Esophagus mucosa (tissue), 1 donor: ENCODE measurements around the gene AHSG. TPM values are rescaled to one million over a fixed set of nuclear protein-coding genes. Genes with fewer than 3 reads are reported as not detected.
A peak's percentile ranks its signal among the peaks of the same experiment; 100 is the strongest.

Experiments
- ATAC-seq: fragments of 200-7000 bp; cut with Tn5 transposase; one replicate; pipeline ENCODE4 v1.9.1; 2020
- total RNA-seq: library from RNA; stranded (reverse); gene quantifications from one replicate; pipeline ENCODE4 v1.2.4, GENCODE V29; 2023
- donor health status: DM: yes; HTN: yes; CAD: no.

The AHSG gene
- total RNA-seq, 1 donor from 2014 or later, result not detected

DNA sequence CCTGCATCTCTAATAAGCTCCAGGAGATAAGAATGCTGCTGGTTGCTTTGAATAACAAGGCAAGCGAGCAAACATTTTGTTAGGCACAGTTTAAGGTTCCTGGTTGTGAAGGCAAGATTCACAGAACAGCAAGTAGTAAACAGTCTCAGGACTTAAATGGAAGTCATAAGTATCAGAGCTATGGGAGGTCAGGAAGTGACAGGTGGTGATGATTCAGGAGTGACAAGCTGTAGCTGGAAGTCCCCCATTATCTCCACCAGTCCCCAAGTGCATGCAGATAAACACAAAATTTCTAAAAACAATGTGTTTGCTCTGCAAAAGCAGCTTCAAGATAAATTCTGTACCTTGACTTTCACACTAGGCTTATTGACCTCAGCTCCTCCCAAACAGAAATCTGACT lies 30.6 kb downstream of the AHSG start:
- ATAC-seq, result no peak

DNA sequence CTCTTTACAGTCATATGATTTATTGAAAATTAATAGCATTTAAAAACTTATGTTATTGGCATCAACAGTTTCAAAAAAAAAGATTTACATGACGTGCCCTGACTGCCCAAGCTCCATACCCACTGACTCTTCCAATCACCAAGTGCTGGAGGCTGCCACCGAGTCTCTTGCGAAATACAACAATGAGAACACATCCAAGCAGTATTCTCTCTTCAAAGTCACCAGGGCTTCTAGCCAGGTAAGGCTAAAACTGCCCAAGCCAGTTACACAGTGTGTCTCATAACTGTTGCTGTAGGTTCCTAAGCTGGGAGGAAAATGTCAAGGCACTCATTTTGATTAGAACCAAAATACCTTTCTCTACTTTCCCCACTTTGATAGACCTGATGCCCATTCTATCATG lies 31.8 kb downstream of the AHSG start:
- ATAC-seq, result peak; percentile 93

DNA sequence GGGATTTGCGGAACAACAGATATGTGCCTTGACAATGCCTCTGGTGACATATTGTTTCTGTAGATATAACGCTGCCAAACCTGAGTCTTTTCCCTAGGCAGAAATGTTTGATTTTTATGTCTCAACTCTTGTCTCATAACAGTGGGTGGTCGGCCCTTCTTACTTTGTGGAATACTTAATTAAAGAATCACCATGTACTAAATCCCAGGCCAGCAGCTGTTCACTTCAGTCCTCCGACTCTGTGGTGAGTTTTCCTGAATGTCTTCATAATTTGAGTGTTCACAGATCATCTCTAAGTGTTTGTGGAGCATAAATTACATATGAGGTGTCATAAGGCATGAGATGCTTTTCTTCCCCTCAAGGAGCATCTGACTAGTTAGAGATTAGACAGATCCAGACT lies 33.2 kb downstream of the AHSG start:
- ATAC-seq, result no peak

DNA sequence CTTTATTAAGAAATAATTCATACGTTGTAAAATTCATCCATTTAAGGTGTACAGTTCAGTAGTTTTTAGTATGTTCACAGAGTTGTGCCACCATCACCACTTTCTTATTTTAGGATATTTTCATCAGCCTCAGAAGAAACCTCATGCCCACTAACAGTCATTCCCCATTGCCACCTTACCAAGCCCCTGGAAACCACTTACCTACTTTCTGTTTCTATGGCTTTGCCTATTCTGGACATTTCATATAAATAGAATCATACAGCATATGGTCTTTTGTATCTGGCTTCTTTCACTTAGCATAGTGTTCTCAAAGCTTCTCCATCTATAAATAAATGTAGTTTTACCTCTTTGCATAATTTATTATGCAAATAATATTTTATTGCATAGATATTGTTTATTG lies 34.0 kb downstream of the AHSG start:
- no peak for ATAC-seq

DNA sequence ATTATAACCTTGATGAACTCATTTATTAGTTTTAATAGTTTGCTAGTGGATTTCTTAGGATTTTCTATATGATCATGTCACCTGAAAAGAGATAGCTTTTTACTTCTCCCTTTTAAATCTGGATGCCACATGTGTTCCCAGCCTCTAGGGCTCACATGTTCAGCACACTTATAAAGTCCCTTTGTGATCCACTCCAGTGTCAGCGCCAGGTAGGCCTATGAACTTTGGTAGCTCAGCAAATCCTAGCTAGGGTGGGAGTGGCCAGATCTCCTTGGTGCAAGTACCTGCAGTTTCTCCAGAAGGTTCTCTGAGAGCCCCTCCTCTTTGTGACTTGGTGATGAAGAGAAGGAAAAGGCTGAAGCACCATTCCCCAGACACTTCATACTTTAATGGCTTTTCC lies 36.0 kb downstream of the AHSG start:
- ATAC-seq, result no peak

DNA sequence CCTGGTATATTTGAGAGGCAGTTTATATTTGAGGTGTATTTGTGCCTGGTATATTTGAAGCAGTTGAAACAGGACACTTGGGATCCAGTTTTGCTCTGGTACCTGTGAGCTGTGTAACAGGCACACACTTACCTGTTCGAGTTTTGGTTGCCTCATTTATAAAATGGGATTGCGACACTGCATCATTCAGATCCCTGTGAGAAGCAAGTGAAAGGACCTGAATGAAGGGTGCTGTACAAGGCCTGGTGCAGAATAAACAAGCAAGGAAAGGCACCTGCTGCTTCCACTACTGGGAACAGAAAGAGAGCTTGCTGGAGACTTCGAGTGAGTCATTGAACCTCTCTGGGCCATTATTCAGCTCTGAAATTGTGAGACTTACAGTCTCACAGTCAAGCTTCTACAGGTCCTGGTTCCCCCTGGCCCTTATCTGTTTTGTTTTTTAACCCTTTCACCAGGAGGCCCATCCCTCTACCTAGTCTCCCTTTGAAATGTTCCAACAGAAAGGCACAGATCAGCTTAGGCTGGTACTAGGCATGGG lies 38.9 kb downstream of the AHSG start:
- peak; percentile 69 for ATAC-seq

DNA sequence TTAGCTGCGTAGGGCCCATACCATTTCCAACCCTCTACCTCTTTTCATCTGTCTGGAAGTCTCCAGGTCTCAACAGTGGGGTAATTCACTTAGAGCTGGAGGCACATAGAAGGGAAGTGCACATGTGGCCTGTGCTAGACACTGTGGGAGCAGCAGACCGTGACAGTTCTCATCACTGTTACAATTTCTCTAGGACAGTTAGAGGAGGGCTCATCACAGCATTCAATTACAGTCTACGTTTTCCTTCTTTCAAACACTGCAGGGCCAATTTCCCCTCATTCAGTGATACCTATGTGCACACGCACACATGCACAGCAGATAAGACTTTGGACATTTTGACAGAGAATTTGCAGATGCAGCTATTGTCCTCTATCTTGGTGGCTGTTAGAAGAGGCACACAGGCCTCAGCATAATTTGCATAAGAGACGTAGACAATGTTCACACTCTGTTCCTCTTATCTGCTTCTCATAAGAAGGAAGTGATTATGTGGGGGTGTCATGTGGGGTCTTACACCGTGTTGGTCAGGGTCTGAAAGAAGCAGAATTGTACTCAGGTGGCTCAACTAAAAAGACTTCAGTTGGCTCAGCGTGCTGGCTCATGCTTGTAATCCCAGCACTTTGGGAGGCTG lies 40.3 kb downstream of the AHSG start:
- ATAC-seq, result peak; percentile 67

DNA sequence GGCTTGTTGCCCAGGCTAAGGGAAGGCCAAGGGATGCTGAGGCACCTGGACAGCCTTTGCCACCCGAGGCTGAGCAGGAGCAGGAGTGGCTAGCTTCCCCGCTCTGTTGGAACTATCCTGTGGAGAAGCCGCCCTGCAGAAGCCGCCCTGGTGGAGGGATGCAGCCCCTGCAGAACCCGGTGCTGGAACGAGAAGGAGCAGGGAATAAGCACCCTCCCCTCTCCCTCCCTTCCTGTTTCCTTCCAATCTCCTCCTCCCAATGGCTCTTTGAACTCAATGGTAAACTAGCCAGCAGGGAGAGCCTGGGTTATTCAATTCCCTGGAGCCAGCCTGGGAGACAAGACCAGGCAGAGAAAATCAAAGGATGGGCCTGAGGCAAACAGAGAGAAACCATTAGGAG lies 41.1 kb downstream of the AHSG start:
- ATAC-seq, result peak; percentile 32

DNA sequence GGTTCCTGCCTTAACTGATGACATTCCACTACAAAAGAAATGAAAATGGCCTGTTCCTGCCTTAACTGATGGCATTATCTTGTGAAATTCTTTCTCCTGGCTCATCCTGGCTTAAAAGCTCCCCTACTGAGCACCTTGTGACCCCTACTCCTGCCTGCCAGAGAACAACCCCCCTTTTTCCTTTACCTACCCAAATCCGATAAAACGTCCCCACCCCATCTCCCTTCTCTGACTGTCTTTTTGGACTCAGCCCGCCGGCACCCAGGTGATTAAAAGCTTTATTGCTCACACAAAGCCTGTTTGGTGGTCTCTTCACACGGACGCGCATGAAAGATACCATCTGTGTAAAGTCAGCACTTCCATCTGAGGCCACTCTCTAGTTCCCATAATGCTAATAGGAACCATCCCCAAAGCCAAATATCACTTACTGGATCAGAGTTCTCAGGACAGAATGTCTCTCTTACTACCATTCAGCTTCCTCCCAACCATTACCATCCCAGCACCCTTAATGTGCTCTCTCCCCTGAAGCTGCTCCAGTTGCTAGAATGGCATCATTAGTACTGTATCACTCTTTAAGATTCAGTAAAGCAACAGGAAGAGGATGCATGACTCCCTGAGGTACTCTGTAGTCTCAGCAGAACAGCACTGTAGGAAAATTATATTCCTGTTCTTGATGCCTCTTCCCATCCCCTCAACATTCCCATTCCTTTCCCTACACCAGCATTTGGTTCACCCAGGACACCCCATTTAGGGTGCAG lies 50.7 kb downstream of the AHSG start:
- no peak for ATAC-seq

DNA sequence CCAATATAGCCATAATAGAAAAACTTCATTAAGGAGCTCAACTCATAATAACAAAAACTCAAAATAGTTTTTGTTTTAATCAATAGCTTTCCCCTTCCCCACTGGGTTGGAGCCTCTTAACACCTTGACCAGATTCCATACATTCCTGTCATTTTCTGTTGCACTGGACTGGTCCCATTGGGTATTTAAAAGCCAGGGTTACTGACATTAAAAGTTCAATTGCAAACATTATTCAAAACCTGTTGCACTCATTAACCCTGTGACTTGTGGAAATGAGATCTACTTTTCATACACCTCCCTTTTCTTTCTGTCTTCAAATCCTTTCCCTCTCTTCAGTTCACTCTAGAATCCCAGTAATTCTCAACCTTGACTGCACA lies 51.2 kb downstream of the AHSG start:
- ATAC-seq, result no peak

DNA sequence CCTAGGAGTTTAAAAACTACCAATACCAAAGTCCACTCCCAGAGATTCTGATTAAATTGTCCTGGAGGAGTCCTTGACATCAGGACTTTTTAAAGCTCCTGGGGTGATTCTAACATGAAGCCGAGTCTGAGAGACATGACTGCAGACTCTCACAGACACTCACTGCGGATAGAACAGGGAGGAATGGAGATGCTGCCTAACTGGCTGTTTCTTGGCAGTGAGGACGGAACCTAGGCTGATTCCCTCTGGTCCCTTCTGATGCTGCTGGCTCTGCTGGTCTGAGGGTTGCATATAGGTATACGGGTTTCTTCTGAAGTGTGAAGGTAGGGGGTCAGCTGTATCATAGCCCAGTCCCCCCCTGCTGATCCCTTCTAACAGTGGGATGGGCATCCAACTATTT lies 51.6 kb downstream of the AHSG start:
- ATAC-seq, result no peak

DNA sequence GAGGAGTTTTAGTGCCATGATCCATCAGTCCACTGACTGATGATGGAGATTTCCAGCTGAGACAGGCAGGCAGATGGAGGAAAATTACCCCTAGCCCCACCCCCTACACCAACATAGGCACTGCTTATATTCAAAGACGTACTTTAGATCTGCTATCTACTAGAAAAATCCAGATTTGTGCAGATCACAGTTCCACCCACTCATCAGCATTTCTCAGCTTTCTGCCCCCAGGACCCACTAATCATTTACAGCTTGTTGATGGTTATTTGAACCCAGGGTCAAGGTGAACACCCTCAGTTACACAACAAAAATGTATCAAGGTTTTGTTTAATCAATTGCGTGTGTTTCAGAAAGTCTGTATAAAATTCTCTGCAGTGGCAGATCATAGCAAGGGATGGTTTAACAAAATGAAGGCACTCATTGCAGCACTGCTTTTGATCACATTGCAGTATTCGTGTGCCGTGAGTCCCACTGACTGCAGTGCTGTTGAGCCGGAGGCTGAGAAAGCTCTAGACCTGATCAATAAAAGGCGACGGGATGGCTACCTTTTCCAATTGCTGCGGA lies 52.8 kb downstream of the AHSG start, which contains the start of gene HRG:
TSS of gene HRG (plus strand) at position 390 of the 564 bp plus-strand sequence. CDS start at position 408, 18 bp downstream.
- no peak for ATAC-seq

DNA sequence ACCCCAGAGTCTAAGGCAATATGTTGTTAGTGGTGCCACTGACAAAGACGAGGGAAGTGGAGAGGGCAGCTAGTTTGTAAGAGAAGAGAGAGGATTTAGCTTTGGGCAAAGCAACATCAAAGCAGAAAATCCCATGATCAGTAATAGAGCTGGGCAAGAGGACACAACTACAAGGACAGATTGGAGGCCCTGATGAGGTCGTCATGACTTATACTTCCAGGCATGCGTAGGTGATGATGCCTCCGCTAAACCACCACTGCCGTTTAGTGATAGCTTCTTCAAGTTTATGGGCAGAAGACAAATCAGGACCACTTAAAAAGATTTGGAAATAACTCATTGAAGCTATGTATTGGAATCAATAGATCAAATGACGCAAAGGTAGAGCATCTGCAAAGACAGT lies 55.6 kb downstream of the AHSG start:
- no peak for ATAC-seq

DNA sequence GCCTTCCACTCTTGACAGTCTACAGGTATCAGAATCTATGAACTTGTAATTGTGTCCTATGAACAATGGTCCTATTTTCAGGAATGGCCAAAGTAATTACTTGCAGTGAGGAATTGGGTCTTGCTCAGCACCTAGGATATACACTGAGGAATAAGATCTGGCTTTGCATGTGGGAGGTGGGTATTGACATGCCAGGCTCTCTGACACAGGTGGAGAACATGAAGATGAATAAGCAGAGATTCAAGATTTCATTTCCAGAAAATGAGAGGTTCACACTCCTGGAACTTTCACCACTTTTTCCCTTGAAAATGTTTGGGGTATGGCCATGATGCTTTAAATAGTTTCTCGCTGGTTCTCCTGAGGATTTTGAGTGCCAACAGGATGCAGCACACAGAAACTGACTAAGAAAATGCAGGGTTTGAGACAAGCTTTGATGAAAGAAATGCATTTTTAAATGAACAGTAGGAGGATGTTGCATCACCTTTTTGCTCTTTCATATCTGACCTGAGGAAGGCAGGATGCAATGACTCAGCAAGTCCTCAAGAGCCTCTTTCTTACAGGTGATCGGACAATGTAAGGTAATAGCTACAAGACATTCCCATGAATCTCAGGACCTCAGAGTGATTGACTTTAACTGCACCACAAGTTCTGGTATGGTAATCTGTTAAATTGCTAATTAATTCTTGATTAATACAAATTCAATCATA lies 56.7 kb downstream of the AHSG start:
- ATAC-seq, result peak; percentile 67

DNA sequence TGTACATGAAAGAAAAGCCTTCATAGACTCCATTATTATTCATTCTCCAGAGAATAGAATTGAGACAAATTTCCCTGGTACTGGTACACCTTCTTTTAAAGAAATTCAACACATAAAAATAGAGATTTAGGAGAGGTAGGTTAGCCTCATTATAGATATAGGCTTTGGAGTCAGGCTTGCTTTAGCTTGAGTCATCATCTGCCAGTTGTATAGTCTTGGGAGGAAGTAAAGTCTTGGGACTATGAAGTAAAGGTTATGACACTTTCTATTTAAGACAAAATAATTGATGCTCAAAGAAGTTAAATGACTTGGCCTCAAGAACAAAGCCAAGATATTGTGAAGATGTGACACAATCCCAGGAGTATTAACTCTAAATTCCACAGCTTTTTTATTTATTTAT lies 57.3 kb downstream of the AHSG start:
- peak; percentile 73 for ATAC-seq

Other genes starting within 250 kb of the AHSG start
- gene CRYGS, start 68.7 kb upstream of the AHSG start, total RNA-seq, result 1.2 TPM
- 6.6 TPM for gene TBCCD1, start 45.7 kb upstream of the AHSG start, total RNA-seq
- 24.0 TPM for gene DNAJB11, start 42.3 kb upstream of the AHSG start, total RNA-seq
- not detected for gene FETUB, start 27.3 kb downstream of the AHSG start, total RNA-seq
- gene HRG, start 53.0 kb downstream of the AHSG start, total RNA-seq, result 0.12 TPM
- not detected for gene KNG1, start 104.3 kb downstream of the AHSG start, total RNA-seq
- gene EIF4A2, start 170.5 kb downstream of the AHSG start, total RNA-seq, result 118 TPM
- 18.2 TPM for gene RFC4, start 193.4 kb downstream of the AHSG start, total RNA-seq
- 0.08 TPM for gene ADIPOQ, start 229.7 kb downstream of the AHSG start, total RNA-seq